Measurements from ENCODE around the gene NUCB1.

The NUCB1 gene

DNA sequence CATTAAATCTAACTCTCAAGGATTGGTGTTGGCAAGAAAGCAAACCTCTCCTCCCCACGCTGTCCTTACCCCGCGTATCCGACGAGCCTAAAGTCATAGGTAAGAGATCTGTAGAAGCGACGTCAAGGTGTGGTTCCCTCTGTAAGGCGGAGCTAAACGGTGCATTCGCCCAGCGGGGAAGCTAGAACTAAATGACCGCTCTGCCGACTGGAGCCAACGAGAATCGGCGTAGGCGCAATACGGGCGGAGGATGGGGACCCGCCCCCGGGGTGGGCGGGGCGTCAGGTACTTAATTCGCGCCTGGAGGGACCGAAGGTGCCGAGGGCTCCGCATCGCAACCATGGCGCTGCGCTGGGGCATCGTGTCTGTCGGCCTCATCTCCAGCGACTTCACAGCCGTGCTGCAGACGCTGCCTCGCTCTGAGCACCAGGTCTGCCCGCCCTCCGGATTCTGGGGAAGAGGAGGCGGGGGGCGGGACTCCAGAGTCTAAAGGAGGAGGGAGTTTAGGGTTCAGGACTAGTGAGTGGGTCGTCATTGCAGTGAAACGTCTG, 33.3 kb downstream of the NUCB1 start, which contains the start of gene DHDH:
Gene DHDH, plus strand, starts transcription at position 318 of the 551 bp plus-strand sequence. Its CDS starts 23 bp downstream, at position 341.
- DNase-seq (ENCODE audit: low read depth in 1 of 2, low spot score in 1 of 2) = peak; percentile 42 to 68

DNA sequence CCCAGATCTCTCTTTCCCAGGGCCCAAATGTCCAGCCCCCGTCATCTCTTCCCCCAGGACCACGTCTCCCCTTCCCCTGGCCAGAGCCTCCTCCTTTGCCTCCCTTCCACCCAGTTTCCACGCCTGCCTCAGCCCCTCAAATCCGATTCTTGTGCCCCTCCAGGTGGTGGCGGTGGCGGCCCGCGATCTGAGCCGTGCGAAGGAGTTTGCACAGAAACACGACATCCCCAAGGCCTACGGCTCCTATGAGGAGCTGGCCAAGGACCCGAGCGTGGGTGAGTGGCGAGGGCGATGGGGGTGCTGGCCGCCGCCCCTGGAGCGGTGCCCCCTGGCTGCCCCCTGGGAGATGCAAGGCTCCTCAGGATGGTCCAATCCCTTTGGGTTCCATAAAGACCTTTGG, 34.7 kb downstream of the NUCB1 start:
- no peak for DNase-seq (ENCODE audit: low read depth in 1 of 2, low spot score in 1 of 2)

DNA sequence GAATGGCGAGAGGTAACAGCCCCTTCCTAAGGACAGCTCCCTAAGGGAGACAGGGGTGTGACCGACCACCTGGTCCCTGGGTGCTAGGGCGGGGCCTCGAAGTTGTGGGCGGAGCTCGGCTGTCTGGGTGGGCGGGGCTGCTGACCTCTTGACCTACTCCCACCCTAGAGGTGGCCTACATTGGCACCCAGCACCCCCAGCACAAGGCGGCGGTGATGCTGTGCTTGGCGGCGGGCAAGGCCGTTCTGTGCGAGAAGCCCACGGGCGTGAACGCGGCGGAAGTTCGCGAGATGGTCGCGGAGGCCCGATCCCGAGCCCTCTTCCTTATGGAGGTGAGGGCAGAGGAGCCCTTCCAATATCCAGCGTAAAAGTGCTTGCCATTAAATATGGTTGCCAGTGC, 35.8 kb downstream of the NUCB1 start:
- DNase-seq (ENCODE audit: low read depth in 1 of 2, low spot score in 1 of 2) = no peak

DNA sequence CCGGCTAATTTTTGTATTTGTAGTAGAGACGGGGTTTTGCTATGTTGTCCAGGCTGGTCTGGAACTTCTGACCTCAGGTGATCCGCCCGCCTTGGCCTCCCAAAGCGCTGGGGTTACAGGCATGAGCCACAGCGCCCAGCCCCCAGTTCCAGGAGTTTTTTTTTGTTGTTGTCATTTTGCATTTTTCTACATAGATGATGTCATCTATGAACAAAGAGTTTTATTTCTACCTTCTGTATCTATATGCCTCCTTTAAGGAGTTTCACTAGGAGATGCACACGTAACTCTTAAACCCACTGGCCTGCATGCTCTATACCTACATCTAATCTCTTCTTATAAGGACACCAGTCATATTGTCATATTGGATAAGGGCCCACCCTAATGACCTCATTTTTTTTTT, 38.1 kb downstream of the NUCB1 start:
- DNase-seq (ENCODE audit: low read depth in 1 of 2, low spot score in 1 of 2) = no peak

DNA sequence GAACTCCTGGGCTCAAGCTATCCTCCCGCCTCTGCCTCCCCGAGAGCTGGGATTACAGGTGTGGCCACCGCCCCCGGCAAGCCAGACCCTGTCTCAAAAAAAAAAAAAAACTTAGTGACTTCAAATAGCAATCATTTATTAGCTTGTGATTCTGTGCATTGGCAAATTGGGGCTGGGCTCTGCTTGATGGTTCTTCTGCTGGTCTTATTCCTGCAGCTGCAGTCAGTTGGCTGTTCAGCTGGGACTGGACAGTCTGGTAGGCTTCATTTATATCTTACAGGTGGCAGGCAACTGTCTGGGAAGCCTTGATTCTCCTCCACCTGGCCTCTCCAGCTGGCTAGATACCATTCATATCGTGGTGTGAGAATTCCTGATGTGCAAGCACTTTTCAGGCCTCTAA, 40.8 kb downstream of the NUCB1 start:
- DNase-seq (ENCODE audit: low read depth in 1 of 2, low spot score in 1 of 2) = no peak

DNA sequence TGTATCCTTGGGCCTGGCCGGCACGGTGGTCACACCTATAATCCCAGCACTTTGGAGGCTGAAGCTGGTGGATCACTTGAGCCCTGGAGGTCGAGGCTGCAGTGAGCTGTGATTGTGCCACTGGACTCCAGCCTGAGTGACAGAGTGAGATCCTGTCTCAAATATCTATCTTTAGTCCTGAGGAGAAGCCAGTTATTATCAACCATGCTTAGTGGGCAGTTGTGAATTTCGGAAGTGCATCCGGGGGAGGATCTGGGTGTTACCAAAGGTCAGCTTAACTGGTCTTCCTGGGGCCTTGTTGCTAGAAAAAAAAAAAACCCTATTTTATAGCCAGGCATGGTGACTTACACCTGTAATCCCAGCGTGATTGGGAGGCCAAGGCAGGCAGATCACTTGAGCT, 43.0 kb downstream of the NUCB1 start:
- DNase-seq (ENCODE audit: low read depth in 1 of 2, low spot score in 1 of 2) = no peak

DNA sequence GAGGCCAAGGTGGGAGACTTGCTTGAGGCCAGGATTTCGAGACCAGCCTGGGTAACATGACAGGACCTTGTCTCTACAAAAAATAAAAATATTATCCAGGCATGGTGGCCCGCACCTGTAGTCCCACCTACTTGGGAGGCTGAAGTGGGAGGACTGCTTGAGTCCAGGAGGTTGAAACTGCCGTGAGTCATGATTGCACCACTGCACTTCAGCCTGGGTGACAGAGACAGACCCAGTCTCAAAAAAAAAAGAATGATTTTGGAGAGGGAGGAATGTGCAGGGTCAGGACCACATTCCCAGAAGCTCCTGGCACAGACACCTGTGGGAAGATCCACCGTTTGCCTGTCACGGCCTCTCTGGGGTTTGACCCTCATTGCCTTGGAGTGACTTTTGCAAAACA, 45.3 kb downstream of the NUCB1 start:
- DNase-seq (ENCODE audit: low read depth in 1 of 2, low spot score in 1 of 2) = no peak

DNA sequence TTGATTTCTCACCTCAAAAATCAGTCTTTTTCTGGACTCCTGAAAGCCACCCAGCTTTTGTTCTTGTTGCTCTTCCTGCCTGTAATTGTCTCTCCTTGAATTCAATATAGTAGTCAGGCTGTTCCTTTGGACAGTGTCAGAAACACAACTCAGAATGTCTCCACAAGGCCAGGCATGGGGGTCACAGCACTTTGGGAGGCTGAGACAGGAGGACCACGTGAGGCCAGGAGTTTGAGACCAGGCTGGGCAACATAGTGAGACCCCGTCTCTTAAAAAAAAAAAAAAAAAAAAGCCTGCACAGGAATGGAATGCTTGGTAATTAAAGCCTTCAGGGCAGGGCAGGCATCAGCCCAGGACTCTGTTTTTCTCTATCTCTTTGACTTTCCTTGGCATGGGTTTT, 45.7 kb downstream of the NUCB1 start:
- DNase-seq (ENCODE audit: low read depth in 1 of 2, low spot score in 1 of 2) = no peak

DNA sequence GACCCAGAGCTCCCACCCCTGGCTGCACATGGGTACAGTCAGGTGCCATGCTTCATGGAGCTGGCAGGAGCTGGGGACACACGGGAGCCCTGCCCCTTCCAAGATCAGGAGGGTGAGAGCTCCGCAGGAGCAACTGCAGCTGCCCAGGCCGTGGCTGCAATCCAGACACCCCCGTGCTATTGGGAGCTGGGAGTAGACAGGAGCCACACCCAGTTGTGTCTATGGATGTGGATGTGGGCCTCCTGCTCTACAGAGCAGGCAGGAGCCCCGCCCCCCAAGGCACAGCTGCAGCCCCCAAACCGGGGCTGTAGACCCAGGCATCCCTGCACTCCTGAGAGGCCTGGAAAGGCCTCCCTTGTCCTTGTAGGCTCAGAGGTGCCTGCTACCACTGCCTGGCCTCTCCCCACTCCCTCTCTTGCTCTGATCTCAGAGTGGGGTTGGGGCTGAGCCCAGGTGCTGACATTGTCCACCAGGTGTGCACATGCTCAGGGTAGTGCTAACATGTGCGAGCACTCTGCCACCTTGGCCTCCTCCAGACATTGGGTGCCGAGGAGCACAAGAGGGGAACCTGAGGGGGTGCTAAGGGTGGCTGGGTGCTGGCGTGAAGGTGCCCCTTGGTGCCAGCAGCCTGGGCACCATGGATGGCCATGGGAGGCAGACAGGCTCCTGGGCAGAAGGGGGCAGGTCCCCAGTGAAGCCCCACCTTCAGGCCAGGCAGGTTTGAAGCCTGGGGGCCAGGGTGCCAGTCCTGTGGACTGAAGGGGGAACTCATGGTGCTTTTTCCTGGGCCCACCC, 46.5 kb downstream of the NUCB1 start:
- DNase-seq (ENCODE audit: low read depth in 1 of 2, low spot score in 1 of 2) = no peak

DNA sequence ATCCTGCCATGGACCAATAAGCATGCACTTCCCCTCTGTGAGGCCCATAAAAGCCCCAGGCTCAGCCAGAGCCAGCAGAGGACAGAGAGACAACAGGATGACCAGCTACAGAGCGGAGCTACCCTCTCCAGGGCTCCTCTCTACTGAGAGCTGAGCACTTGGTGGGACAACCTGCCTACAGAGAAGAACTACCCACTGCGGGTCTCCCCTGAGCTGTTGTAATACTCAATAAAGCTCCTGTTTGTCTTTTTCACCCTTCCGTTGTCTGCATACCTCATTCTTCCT, 47.1 kb downstream of the NUCB1 start:
- no peak for DNase-seq (ENCODE audit: low read depth in 1 of 2, low spot score in 1 of 2)

DNA sequence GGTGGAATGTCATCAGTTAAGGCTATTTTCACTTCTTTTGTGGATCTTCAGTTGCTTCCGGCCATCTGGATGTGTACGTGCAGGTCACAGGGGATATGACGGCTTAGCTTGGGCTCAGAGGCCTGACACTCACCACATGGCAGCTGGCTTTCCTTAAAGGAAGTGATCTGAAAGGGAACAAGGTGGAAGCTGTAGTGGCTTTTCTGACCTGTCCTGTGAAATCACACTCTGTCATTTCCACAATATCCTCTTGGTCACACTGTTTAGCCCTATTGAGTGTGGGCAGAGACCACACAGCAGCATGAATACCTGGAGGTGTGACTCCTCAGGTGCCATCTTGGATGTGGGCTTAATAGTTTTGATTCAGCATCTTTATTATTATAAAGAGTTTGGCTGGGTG, 50.0 kb downstream of the NUCB1 start:
- no peak for DNase-seq (ENCODE audit: low read depth in 1 of 2, low spot score in 1 of 2)

DNA sequence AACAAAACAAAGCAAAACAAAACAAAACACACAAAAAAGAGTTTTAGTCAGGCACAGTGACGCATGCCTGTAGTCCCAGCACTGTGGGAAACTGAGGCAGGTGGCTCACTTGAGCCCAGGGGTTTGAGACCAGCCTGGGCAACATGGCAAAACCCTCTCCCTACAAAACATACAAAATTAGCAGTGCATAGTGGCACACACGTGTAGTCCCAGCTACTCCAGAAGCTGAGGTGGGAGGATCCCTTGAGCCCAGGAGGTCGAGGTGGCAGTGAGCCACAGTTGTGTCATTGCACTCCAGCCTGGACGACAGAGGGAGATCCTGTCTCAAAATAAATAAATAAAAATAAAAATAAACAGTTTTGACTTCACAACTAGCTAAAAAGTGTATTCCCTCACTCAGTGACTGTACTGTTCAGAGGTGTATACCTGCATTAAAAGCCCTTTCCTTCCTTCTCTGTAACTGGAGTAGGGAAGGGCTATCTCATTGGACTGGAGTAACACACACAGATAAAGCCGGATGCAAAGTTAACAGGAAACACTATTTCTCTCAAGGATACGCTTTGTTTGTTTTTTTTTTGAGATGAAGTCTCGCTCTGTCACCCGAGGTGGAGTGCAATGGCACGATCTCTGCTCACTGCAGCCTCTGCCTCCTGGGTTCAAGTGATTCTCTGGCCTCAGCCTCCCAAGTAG, 50.9 kb downstream of the NUCB1 start:
- DNase-seq (ENCODE audit: low read depth in 1 of 2, low spot score in 1 of 2) = no peak

DNA sequence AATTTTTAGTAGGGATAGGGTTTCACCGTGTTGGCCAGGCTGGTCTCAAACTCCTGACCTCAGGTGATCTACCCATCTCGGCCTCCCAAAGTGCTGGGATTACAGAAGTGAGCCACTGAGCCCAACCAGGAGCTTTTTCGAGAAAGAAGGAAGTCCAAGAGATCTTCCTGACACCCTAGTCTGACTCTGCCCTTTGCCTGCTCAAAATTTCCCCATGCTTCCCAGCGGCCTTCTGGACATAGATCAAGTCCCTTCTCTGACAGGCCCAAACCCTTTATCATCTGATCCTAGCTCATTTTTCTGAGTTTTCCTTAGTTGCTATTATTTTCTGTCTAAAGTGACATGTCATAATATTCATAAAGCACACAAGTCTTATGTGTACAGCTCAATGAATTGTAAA, 53.0 kb downstream of the NUCB1 start:
- no peak for DNase-seq (ENCODE audit: low read depth in 1 of 2, low spot score in 1 of 2)

DNA sequence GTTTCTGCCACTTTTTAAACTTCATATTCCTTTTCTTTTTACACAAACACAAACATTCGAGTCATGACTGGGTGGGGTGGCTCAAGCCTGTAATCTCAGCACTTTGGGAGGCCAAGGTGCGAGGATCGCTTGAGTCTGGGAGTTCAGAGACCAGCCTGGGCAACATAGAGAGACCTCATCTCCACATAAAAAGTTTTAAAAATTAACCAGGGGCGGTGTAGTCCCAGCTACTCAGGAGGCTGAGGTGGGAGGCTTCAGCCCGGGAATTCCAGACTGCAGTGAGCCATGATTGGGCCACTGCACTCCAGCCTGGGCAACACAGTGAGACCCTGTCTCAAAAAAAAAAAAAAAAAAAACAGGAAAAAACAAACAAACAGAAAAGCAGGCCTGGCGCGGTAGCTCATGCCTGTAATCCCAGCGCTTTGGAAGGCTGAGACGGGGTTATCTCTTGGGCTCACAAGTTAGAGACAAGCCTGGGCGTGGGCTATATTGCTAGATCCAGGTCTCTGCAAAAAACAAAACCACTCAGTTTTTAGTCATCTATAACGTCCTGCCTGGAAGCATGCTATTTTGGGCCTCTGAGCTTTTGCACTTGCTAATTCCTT, 54.0 kb downstream of the NUCB1 start:
- no peak for DNase-seq (ENCODE audit: low read depth in 1 of 2, low spot score in 1 of 2)

DNA sequence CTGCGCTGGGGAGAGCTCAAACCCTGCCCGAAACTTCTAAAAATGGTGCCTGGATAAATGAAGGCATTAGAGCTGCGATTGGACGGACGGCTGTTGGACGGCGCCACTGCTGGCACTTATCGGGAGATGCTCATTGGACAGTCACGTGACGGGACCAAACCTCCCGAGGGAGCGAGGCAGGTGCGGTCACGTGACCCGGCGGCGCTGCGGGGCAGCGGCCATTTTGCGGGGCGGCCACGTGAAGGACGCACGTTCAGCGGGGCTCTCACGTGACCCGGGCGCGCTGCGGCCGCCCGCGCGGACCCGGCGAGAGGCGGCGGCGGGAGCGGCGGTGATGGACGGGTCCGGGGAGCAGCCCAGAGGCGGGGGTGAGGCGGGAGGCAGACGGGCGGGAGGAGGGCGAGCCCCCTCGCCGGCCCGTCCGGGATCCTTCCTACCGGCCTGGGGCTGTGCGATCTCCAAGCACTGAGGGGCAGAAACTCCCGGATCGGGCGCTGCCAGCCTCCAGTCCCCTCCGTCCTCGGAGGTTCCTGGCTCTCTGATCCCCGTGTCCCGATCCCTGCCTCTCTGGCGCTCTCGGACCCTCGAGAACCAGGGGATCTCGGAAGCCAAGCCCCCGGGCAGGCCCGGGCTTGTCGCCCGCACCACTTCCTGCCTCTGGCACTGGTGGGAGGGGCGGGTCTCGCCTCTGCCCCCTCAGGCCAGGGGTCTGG, 54.6 kb downstream of the NUCB1 start, which contains the start of gene BAX:
Gene BAX, plus strand, starts transcription at position 281 of the 713 bp plus-strand sequence. Its CDS starts 54 bp downstream, at position 335.
- peak; percentile 88 to 94 for DNase-seq (ENCODE audit: low read depth in 1 of 2, low spot score in 1 of 2)

DNA sequence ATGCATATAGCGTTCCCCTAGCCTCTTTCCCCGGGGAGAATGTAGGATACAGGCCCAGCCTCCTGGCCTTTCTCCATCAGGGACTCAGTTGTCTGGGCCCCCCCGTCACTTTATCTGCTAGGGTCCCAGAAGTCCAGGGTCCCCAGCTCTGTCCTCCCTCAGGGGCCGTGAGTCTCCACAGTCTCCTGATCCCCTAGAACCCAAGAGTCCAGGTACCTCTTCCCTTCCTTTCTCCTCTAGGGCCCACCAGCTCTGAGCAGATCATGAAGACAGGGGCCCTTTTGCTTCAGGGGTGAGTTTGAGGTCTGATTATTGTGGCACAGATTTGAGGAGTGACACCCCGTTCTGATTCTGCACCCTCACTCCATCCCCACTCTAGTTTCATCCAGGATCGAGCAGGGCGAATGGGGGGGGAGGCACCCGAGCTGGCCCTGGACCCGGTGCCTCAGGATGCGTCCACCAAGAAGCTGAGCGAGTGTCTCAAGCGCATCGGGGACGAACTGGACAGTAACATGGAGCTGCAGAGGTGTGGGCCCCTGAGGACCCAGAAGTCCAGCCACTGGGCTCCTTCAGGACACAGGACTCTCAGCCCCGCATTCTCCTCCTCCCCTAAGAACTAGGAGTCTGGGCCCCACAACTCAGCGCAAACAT, 55.3 kb downstream of the NUCB1 start:
- no peak for DNase-seq (ENCODE audit: low read depth in 1 of 2, low spot score in 1 of 2)

DNA sequence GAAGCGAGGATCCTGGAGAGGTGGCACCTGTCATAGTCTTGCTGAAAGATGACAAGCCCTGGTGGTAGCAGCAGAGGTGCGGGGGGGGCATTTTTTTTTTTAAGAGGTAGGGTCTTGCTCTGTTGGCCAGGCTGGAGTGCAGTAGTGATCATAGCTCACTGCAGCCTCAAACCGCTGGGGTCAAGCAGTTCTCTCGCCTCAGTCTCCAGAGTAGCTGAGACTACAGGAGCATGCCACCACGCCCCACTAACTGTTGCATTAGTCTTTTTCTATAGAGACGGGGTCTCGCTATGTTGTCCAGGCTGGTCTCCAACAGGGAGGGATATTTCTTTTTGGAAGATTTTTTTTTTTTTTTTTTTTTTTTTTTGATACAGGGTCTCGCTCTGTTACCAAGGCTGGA, 57.9 kb downstream of the NUCB1 start:
- DNase-seq (ENCODE audit: low read depth in 1 of 2, low spot score in 1 of 2) = no peak

DNA sequence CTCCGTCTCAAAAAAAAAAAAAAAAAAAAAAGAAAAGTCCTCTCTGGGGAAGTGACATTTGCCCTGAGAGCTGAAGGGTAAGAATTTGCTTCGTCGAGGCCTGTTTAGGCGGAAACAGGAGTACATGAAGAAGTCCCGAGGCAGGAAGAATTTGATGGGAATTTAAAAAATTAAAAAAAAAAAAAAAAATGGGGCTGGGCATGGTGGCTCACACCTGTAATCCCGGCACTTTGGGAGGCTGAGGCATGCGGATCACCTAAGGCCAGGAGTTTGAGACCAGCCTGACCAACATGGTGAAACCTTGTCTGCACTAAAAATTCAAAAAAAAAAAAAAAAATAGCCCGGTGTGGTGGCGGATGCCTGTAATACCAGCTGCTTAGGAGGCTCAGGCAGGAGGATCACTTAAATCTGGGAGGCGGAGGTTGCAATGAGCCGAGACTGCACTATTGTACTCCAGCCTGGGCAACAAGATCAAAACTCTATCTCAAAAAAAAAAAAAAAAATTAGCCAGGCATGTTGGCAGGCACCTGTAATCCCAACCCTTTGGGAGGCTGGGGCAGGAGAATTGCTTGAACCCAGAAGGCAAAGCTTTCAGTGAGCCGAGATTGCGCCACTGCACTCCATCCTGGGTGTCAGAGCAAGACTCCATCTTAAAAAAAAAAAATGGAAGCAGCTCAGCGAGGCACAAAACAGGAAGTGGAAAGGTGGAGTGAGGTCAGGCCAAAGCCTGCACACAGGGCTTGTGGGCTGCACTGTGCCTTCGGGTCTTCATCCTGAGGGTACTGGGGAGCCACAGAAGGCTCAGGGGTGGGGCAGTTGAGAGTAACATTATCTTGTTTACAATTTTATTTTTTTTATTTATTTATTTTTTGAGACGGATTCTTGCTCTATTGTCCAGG, 59.5 kb downstream of the NUCB1 start:
- no peak for DNase-seq (ENCODE audit: low read depth in 1 of 2, low spot score in 1 of 2)

DNA sequence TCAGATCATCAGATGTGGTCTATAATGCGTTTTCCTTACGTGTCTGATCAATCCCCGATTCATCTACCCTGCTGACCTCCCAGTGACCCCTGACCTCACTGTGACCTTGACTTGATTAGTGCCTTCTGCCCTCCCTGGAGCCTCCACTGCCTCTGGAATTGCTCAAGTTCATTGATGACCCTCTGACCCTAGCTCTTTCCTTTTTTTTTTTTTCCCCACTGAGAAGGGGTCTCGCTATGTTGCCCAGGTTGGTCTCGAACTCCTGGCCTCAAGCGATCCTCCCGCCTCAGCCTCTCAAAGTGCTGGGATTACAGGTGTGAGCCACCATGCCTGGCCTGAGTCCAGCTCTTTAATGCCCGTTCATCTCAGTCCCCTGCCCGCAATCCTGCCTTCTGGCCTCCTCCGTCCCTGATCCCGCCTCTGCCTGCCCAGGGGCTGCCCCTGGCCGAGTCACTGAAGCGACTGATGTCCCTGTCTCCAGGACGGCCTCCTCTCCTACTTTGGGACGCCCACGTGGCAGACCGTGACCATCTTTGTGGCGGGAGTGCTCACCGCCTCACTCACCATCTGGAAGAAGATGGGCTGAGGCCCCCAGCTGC, 61.0 kb downstream of the NUCB1 start:
- no peak for DNase-seq (ENCODE audit: low read depth in 1 of 2, low spot score in 1 of 2)

DNA sequence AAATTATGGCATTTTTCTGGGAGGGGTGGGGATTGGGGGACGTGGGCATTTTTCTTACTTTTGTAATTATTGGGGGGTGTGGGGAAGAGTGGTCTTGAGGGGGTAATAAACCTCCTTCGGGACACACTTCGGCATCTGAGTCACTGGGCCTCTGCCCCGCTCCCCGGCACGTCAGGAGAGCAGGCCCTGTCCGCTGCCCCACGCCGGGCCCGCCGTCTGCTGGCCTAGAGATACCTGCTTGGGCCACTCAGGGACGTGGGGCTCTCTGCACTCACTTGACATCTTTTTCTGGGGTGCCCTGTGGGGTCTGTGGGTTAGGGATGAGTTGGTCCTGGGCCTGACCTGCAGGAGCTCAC, 61.5 kb downstream of the NUCB1 start:
- DNase-seq (ENCODE audit: low read depth in 1 of 2, low spot score in 1 of 2) = no peak
